ENCODE data around the gene TAF1D.

DNA sequence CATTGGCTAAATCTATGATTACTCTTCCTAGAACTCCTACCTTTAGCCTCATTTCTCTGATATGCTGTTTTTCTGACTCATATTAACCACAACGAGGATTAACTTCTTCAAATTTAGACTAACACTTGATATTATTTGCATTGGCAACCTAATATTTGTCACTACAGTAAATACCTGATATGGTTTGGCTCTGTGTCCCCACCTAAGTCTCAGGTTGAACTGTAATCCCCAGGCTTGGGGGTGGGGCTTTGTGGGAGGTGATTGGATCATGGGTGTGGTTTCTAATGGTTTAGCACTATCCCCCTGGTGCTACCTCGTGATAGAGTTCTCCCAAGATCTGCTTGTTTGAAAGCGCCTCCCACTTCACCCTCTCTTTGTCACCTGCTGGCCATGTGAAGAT lies 25.7 kb upstream of the TAF1D start:
- TF ChIP-seq POLR2A (IDR thresholded peaks at IDR 0.05) = no peak
- TF ChIP-seq, protein P1, sequence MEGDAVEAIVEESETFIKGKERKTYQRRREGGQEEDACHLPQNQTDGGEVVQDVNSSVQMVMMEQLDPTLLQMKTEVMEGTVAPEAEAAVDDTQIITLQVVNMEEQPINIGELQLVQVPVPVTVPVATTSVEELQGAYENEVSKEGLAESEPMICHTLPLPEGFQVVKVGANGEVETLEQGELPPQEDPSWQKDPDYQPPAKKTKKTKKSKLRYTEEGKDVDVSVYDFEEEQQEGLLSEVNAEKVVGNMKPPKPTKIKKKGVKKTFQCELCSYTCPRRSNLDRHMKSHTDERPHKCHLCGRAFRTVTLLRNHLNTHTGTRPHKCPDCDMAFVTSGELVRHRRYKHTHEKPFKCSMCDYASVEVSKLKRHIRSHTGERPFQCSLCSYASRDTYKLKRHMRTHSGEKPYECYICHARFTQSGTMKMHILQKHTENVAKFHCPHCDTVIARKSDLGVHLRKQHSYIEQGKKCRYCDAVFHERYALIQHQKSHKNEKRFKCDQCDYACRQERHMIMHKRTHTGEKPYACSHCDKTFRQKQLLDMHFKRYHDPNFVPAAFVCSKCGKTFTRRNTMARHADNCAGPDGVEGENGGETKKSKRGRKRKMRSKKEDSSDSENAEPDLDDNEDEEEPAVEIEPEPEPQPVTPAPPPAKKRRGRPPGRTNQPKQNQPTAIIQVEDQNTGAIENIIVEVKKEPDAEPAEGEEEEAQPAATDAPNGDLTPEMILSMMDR (IDR thresholded peaks at IDR 0.05) = no peak
